IPS DF 19.7 (cell line): ENCODE data around the gene PAQR7.
"Not testable (repeated sequence)": the region's sequence is repeated elsewhere in the genome, so short reads cannot be mapped to it uniquely, and the experiment has no call there.

Source experiments
- DNase-seq: peaks from one replicate; pipeline ENCODE4 v3.0.0-alpha.2; 2013; ENCODE audit warnings: low read depth, low spot score

Gene PAQR7

DNA sequence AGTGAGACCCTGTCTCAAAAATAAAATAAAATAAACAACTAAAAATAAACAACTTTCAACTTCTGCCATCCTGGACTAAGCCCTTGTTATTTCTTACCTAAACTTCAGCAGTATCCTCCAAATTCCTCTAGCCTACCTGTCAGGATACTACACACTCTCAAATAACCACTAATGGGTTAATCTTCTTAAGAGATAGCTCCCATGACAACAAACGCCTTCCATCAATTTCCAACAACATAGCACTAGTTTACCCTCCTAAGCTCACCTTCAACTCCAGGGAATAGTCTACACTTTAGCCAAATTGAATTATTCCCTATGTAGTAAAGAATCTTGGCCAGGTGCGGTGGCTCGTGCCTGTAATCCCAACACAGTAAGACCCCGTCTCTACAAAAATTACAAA is 27.6 kb downstream of the PAQR7 start:
- DNase-seq, result no peak

DNA sequence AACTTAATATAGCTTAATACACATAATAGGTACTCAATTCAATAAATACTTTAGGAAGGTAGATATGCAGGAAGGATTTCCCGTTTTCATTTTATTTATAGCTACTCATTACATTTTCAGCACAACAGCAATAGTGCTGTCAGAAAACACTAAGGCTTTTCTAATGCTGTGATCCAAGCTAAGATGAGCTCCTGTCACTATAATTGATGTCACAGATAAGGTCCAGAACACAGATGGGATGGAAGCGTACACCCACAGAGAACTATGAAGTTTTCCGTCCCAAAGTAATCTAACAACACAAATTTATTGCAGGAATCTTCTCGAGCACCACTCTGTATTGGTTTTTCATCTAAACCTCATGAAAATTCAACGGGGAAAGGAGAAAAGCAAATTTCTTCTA is 29.8 kb downstream of the PAQR7 start:
- DNase-seq, result no peak

DNA sequence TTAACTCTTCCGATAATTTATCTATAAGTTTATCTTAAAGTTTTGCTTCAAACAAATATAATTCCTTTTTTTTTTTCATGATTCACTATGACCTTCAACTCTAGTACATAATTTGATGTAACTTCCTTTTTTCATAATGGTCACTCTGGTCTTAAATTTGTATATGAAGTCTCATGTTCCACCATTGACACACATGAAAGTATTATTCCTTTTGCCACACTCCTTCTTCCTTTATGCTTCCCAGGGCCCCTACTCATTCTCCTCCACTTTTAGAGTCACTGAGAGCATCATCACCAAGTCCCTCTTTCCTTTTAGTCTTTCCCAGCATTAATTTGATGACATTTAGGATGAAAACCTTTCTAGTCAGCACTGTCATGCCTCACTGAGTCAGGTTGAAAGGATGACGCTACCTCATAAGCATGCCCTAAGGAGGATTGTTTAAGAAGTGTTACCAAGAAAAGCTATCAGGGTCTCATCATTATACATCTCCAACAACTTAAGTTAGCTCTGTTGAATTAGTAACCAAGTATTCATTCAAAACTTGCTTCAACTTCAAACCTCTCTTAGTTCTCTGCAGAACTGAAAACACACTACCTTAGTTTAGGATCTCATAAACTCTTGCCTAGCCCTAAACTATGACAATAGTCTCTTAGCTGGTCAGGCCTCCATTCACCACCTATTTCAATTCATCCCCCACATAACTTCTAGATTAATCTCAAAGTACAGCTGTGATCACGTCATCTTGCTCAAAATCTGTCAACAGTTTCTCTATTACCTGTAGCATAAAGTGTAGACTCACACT is 30.8 kb downstream of the PAQR7 start:
- DNase-seq, result no peak

DNA sequence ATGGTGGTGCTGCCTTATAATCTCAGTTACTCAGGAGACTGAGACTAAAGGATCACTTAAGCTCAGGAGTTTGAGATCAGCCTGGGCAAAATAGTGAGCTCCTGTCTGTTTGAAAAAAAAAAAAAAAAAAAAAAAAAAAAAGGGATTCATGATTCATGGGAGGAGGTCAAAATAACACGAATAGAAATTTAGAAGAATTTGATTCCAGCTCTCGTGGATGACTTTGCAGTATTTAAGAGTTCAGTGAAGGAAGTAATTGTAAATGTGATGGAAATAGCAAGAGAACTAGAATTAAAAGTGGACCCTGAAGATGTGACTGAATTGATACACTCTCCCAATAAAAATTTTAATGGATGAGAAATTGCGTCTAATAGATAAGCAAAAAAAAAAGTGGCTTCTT is 32.0 kb downstream of the PAQR7 start:
- DNase-seq, result no peak

DNA sequence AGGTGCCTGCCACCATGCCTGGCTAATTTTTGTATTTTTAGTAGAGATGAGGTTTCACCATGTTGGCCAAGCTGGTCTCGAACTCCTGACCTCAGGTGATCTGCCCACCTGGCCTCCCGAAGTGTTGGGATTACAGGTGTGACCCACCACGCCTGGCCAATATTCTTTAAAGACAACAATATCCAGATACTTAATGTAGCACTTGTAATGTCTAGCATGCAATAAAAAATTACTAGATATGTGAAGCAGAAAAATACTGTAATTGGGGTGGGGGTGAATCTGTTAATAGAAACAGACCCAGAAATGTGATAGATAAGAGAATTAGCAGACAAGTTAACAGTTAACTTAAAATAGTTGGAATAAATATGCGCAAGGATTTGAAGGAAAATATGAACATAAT is 35.7 kb downstream of the PAQR7 start:
- not testable (repeated sequence) for DNase-seq

DNA sequence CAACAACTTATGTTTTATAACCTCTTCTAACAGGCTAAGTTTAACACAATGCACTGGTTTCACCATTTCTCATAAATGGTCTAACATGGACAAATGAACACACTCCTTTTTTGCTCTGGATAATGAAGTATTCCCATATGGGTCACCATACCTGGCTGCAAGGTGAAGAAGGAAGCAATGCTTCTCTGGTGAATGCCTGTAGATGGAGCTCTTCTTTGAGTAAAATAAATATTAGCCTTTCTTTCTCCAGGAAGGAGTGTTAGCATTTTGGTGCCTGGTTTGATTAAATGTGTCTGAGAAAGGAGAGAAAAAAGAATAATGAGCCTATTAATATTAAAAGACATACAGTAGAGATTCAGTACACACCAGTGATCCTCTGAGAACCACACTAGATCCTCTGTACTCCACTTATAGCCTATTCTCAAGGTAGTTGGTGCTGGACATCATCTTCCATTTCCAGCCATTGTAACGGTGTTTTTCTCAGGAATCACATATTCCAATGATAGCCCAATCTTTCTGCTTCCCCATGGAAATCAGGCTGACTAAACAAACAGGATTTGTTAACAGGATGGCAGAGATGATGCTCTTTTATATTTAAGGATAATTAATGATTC is 38.1 kb downstream of the PAQR7 start:
- no peak for DNase-seq

DNA sequence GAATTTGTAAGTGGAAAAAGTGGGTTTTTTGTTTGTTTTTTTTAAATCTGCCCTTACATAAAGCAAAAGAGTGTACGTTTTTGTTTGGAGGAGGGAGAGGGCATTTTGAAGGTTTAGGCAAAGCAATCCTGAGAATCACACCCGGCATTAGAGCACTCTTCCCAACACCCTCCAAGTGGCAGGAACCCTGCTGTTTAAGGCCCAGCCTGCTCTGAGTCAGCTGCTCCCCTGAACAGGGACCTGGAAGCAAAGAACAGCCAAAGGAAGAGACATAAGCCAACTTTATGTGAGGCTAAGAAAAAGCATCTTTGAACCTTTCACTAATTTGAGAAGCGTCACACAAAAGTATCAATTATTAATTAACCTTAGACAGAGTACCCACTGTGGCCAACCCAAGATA is 38.8 kb downstream of the PAQR7 start:
- no peak for DNase-seq

DNA sequence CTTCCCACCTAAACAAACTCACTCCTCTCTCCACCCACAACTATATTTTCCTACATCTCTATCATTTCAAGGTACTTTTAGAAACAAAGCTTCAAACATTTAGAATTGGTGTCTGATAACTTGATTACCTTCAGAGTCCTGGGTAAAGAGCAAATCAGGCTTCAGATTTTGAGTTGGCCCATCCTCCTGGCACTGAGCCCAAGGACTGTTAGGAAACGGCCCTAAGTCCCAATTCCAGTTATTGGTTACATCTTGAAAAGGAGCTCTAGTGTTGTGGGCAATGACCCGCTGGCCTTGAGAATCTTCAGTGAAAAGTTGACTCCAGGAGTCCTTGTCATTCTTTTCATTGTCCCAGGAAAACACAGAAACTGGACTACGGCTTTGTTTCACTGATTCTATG is 40.6 kb downstream of the PAQR7 start:
- DNase-seq, result no peak

DNA sequence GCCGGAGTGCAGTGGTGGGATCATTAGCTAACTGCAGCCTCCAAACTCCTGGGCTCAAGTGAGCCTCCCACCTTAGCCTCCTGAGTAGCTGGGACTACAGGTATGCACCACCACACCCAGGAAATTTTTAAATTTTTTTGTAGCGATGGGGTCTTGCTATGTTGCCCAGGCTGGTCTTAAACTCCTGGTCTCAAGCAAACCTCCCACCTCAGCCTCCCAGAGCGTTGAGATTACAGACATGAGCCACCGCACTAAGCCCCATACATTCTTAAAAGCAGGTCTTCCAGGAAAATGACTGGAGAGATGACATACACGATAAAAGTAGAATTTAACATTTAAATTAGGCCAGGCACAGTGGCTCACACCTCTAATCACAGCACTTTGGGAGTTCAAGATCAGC is 42.4 kb downstream of the PAQR7 start:
- no peak for DNase-seq

DNA sequence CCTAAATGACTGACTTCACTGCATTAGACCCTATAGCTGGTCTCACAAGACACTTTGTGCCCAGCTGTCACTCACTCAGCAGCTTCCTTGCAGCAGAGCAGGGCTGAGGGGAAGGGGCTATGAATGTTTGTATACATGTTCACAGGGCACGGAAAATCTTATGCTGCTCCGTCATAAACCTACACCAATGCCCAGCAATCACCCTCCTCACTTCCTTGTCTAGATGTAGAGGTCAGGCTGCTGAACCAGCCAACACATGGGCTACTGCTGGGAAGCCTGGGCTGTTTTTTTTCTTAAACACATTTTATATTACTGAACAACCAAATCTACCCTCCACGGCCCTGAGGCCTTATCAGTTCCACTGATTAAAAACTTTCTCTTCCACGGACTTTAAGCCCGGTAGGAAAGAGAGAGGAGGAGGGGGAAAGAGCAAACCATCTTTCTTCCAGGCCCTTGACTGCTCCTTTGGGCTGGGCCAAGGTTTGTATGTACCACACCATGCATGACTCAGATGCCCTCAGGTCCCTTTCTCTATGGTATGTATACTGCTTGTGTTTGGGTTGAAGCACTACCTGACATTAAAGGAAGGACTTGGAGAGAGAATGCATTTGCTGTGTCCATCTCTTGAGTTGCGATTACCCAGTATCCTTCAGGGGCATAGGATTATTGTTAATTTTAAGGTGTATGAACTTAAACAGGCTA is 43.0 kb downstream of the PAQR7 start:
- no peak for DNase-seq

DNA sequence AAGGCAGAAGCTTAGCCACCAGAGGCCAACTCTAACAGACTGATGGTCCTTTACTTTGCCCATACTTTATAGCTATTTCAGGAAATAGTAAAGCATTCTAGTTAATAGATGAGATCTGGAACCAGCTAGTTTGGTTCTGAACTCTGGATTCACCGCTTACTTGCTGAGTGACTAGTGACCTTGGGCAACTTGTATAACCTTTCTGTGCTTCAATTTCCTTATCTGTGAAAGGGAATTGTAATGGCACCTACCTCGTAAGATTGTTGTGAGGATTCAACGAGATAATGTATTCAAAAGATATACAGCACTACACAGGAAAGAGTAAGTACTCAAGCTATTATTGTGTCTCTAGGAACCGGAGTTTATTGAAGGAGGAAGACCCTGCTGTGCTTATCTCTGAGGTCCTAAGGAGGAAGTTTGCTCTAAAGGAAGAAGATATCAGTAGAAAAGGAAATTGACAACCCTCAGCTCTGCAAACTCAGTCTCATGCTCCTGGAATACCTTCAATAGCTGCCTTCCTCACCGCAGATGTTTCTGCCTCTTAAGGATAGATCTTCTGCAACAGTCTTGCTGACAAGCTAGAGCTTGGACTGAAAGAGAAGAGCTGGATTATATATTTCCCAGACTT is 43.8 kb downstream of the PAQR7 start:
- no peak for DNase-seq

DNA sequence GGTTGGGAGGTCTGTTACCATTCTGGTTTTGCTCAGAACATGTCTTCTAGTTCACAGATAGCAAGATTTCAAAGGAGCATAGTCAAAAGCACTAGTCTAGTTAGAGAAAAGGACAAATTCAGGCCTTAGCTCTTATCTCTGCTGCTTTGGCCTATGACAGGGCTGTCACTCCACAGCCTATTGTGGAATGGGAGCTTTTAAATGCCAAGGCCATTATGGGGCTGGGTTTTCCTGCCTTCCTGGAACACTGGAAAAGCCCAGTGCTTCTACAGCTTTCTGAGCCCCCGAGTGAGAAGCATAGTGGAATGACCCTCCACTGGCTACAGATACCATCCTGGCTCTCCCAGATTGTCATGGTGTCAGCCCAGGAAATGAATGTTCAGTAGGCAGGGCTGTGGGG is 46.5 kb downstream of the PAQR7 start:
- no peak for DNase-seq

DNA sequence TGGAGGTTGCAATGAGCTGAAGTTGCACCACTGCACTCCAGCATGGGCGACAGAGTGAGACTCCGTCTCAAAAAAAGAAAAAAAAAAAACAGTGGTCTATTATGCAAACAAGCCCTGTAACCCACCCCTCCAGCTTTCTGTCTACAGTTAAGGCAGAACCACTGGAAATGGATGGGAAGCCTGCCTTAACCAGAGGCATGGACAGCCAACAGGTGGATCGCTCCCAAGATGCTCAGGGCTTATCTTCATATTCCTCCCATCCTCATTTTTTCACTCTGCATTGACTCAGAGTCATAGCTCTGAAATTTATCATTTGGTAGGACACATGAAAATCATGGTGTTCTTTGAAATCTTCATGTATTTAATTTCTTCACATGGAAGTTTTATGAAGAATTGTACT is 47.0 kb downstream of the PAQR7 start:
- no peak for DNase-seq

DNA sequence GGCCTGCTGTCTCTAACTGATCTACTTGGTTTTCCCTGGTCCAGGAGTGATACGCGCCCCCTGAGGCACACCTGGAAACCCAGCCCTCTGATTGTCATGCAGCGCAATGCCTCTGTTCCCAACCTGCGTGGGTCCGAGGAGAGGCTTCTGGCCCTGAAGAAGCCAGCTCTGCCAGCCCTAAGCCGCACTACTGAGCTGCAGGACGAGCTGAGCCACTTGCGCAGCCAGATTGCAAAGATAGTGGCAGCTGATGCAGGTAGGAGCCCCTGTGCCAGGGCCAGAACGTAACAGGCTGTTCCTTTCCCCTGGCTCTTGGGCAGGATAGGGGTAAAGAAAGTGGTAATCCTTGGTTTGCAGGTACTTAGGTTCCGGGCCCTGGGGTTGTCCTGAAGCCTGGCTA is 48.9 kb downstream of the PAQR7 start:
- DNase-seq, result no peak

DNA sequence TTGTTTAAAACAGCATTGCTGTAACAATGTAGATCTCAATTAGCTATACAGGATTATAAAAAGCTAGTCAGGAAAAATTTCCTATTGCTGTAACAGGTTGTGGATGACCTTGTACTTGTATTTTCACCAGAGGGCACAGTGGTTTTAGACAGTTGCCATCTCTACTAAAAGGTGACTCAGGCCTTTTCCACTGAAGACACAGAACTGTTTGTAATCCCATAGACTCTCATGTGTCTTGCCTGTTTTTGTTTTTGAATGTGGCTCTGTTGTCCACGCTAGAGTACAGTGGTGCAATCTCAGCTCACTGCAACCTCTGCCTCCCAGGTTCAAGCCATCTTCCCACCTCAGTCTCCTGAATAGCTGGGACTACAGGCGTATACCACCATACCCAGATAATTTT is 49.9 kb downstream of the PAQR7 start:
- no peak for DNase-seq

DNA sequence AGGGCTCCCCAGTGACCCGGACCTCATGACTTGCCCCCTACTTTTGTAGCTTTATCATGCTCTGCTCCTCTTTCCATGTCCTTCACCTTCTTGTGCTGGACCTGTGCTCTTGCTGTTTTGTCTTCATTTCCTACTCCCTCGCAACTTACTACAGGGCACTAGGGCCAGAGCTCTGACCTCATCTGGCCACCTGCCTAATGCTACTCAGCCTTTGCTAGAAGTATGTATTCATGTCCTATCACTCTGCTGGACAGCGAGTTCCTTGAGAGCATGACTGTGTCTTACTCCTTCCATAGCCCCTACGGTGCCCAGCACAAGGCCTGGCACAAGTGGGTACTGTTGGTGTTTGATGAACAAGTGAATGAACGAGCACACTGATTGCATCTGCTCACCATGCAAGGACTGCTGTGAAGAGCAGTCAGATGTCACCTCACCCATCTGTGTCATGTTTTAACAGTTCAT is 53.8 kb downstream of the PAQR7 start:
- no peak for DNase-seq

DNA sequence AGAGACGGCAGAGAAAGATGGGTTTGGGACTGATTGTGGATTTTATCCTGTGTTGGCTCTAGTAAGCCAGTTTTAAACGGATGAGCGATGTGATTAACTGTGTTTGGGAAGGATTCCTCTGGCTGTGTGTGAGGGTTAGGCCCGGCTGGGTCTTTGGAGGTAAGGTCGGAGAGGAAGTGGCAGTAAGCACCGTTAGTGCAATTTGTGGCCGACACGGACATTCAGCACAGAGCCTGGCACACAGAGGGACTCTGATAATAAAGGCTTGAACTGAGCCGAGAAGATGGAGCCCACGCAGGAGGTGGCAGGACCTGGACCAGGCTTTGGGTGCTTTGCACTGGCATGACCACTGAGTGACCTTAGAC is 54.4 kb downstream of the PAQR7 start:
- no peak for DNase-seq

DNA sequence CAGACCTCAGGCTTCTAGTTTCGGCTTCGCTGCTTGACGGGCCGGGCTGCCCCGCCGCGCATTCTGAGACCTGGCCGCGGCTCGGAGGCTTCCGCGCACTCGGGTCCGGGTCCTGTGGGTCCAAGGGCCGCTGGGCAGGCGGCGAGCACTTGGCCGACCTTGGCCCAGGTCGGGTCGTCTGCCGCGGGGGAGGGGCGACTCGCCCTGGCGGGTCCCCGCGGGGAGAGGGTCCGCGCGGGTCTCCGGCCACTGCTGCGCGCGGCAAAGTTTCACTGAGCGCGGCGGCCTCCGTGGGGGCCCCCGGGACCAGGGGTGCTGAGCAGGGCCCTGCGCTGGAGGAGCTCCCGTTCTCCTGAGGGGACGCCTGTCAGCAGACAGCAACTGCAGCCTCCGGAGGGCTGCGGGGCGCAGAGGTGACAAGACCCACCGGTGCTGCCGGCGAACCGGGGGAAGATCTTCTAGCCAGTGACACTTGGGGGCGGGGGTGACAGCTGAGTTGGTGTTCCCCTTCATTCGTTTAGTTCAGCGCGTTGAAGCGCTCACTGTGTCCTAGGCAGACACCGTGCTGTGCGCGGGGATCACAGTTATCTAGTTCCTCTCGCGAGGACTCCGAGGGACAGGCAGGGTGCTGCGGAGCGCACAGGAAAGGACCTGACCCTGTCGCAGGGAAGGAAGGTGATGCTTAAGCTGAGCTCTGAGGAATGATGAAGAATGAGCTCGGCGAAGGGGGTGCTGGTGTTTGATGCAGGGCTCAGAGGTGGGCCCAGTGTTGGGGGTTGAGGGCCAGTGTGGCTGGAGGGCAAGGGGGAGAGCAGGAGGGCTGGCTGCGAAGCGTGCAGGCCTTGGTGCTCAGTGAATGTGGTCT is 55.0 kb downstream of the PAQR7 start:
- DNase-seq, result no peak

DNA sequence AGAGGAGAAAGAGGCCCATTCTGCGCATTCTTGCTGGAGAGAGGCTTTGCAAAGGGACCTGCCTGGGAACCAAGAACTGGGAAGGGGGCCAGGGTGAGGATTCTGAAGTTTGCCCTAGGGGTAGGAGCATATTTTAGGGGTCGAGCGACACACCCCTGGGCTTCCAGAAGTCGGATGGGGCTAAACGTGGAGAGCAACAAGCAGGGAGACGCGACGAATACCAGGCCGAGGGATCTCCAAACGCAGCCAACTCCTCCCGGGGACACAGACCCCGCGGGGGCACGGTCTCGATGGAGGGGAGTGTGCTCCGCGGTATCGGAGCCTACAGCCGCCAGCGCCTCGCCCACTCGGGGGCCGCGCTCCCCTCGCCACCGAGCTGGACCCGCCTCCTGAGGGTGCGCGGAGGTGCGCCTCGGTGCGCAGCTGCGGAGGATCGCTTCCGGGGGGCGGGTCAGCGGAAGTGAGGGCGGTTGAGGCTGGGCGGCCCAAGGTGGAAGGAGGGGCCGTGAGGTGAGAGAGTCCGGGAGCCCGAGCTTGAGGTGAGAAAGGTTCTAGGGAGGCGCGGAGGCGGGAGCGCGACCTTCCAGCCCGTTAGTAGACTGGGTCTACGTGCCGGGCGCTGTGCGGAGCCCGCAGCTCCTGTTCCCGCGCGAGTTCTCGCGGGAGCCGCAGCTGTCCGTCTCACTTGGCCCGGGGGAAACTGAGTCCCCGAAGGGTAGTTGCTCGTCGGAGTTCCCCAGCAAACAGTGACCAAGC is 55.8 kb downstream of the PAQR7 start, which contains the start of gene MTFR1L:
MTFR1L (plus strand) TSS at position 464 of the 756 bp plus-strand sequence. CDS start 3,151 bp downstream, outside the sequence.
- DNase-seq, result no peak

DNA sequence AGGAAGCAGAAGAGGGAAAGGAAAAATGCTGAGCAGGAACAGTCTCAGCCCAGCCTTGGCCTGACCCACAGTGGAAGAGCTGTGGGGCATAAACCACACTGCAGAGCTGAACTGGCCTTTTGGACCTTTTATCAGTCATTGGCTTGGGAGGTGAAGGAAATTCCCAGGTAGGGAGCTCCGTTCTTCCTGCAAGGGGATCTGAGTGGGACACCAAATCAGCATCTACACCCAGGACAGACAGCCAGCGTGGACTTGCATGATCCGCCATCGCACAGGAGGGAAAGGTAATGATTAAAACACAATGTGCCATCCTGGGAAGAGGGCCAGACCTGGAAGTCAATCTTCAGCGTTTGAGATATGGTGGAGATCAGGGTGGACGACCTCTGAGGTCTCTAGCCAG is 56.9 kb downstream of the PAQR7 start:
- no peak for DNase-seq
